HepG2 (cell line): ENCODE data around the gene EOMES. TPM values are rescaled to one million over a fixed set of nuclear protein-coding genes. Genes with fewer than 3 reads are reported as not detected.

Experiments
- ATAC-seq: fragments of 200-7000 bp; cut with Tn5 transposase; 3 replicates; pipeline ENCODE4 v1.9.1; 2020; ENCODE audit warnings: mild to moderate bottlenecking, moderate library complexity
- BruUV-seq: library from RNA; stranded (reverse); fragments of 400-500 nt; replicated peaks from 2 replicates; lab custom pipeline; 2021; lab: Mats Ljungman, UMichigan
- CTCF ChIA-PET: fragments of 300-600 bp; formaldehyde crosslinking; extraction: SDS; loops from one replicate; lab custom pipeline; 2021; ENCODE audit warnings: low total read pairs, inconsistent platforms, low intra/inter-chr PET ratio; lab: Yijun Ruan, JAX
- POLR2A ChIA-PET: fragments of 350-600 bp; sonication (Branson Sonifier 250); formaldehyde crosslinking; loops from one replicate; lab custom pipeline; 2020; ENCODE audit warnings: antibody characterized with exemption, inconsistent platforms; lab: Yijun Ruan, JAX
- DNase-seq: peaks from one replicate; pipeline ENCODE4 v3.0.0-alpha.2; 2015; ENCODE audit warnings: low spot score
- FAIRE-seq: peaks from 3 replicates; lab custom pipeline; 2011; peaks lifted over from hg19 to GRCh38; lab: Jason Lieb, UNC
- H2AFZ ChIP-seq: one replicate; pipeline ENCODE4 v1.6.1; 2011; ENCODE audit warnings: low read length, inconsistent platforms
- H3K27ac ChIP-seq: fragments of 300-600 bp; 3 replicates; pipeline ENCODE4 v1.8.0; 2011; ENCODE audit warnings: mixed run types, mild to moderate bottlenecking, mixed read lengths, low read length, inconsistent platforms; ENCODE audit not compliant: insufficient read depth; ENCODE audit errors: extremely low read length
- H3K27me3 ChIP-seq, 2 experiments: fragments of 200-600 bp in 1 of 2; 2 replicates in 1 of 2; 3 replicates in 1 of 2; pipeline versions ENCODE4 v1.6.0 to v1.8.0; 2011; ENCODE audit warnings: low read length in 2 of 2, mild to moderate bottlenecking in 2 of 2, moderate library complexity in 2 of 2, inconsistent platforms in 1 of 2; ENCODE audit not compliant: insufficient read depth in 2 of 2, control insufficient read depth in 1 of 2
- H3K36me3 ChIP-seq, 2 experiments: fragments of 200-600 bp in 1 of 2; replicated peaks in 1 of 2; 2 replicates in 1 of 2; 3 replicates in 1 of 2; pipeline versions ENCODE4 v1.5.1 to v1.8.0; 2011; ENCODE audit warnings: low read length in 2 of 2, inconsistent platforms in 1 of 2; ENCODE audit not compliant: insufficient read depth in 2 of 2, control insufficient read depth in 1 of 2
- H3K4me1 ChIP-seq: 2 replicates; pipeline ENCODE4 v1.5.1; 2012; ENCODE audit warnings: low read length, inconsistent platforms; ENCODE audit not compliant: insufficient read depth
- H3K4me2 ChIP-seq: 2 replicates; pipeline ENCODE4 v1.6.0; 2011; ENCODE audit warnings: low read depth, low read length, inconsistent platforms
- H3K4me3 ChIP-seq, 3 experiments: fragments of 200-600 bp in 1 of 3; sonication (generic), shearing (Covaris generic) in 1 of 3; replicated peaks in 1 of 3; 2 replicates each; pipeline ENCODE4 v1.5.1; 2011 to 2016; ENCODE audit warnings: low read length in 3 of 3, inconsistent platforms in 2 of 3, low read depth in 2 of 3, mild to moderate bottlenecking in 2 of 3, control low read depth in 1 of 3, mixed read lengths in 1 of 3; ENCODE audit not compliant: insufficient read depth in 1 of 3
- H3K79me2 ChIP-seq: one replicate; pipeline ENCODE4 v1.6.1; 2011; ENCODE audit warnings: low read length, inconsistent platforms; ENCODE audit not compliant: insufficient read depth
- H3K9ac ChIP-seq: 2 replicates; pipeline ENCODE4 v1.6.0; 2011; ENCODE audit warnings: mild to moderate bottlenecking, low read depth, low read length, inconsistent platforms; ENCODE audit not compliant: insufficient read depth
- H3K9me3 ChIP-seq: 2 replicates; pipeline ENCODE4 v1.5.1; 2012; ENCODE audit warnings: mild to moderate bottlenecking, low read length
- H4K20me1 ChIP-seq: 2 replicates; pipeline ENCODE4 v1.6.0; 2011; ENCODE audit warnings: inconsistent platforms, mild to moderate bottlenecking, low read length, moderate library complexity; ENCODE audit not compliant: insufficient read depth
- ARNTL ChIP-seq: sonication (generic); formaldehyde crosslinking; IDR thresholded peaks from 2 replicates; pipeline ENCODE4 v1.4.0; 2020; ENCODE audit warnings: mild to moderate bottlenecking, missing genetic modification reagents
- FOSL2 ChIP-seq: sonication (generic); formaldehyde crosslinking; IDR thresholded peaks from 2 replicates; pipeline ENCODE4 v1.4.0; 2020; ENCODE audit warnings: missing genetic modification reagents
- NAIF1 ChIP-seq: sonication (generic); formaldehyde crosslinking; IDR thresholded peaks from 2 replicates; pipeline ENCODE4 v1.5.0; 2020; ENCODE audit warnings: mild to moderate bottlenecking, missing genetic modification reagents, borderline replicate concordance
- NBN ChIP-seq: fragments of 450-650 bp; conservative IDR thresholded peaks from 2 replicates; pipeline ENCODE4 v1.6.1; 2017
- RXRB ChIP-seq: IDR thresholded peaks from 2 replicates; pipeline ENCODE4 v1.6.1; 2016; ENCODE audit warnings: borderline replicate concordance, missing genetic modification reagents, missing compliant biosample characterization
- SKI ChIP-seq: fragments of 450-650 bp; IDR thresholded peaks from one replicate; pipeline ENCODE4 v1.6.1; 2018; ENCODE audit warnings: mild to moderate bottlenecking; ENCODE audit not compliant: partially characterized antibody
- SP4 ChIP-seq: sonication (generic); formaldehyde crosslinking; IDR thresholded peaks from 2 replicates; pipeline ENCODE4 v1.8.1; 2023; ENCODE audit warnings: mild to moderate bottlenecking, missing genetic modification reagents
- ZNF543 ChIP-seq: sonication (generic); formaldehyde crosslinking; IDR thresholded peaks from 2 replicates; pipeline ENCODE4 v1.4.0; 2020; ENCODE audit warnings: mild to moderate bottlenecking, missing genetic modification reagents
- ZNF747 ChIP-seq: sonication (generic); formaldehyde crosslinking; IDR thresholded peaks from 2 replicates; pipeline ENCODE4 v1.8.1; 2023; ENCODE audit warnings: missing genetic modification reagents, mild to moderate bottlenecking, borderline replicate concordance
- WGBS: methylation state at CpG from one replicate; pipeline ENCODE4 v1.1.6; 2017; ENCODE audit warnings: low lambda C conversion rate; 5-methylcytosine and 5-hydroxymethylcytosine counted together
- in situ Hi-C: cut with HindIII; loops from 2 replicates; pipeline ENCODE4 v1.10.0; 2017; ENCODE audit warnings: low pct_unique_long_range_greater_than_20kb; ENCODE audit not compliant: extremely low pct_ligation_motif_present
- intact Hi-C: fragments of 100-400 bp; cut with micrococcal nuclease; formaldehyde crosslinking; loops from one replicate; pipeline ENCODE4 v1.10.0; 2022; ENCODE audit not compliant: unreplicated experiment
- polyA plus RNA-seq, 8 experiments: library from polyadenylated mRNA; depleted of rRNA in 3 of 8; stranded (reverse) in 7 of 8; unstranded in 1 of 8; fragments of >200 nt; fragmentation: Illumina TruSeq in 4 of 8; extraction: Trizol in 4 of 8; gene quantifications; 2 replicates each; pipeline versions ENCODE4 v1.2.1 to v1.2.3, GENCODE V29; 2011 to 2016; ENCODE audit warnings: low read depth in 4 of 8, missing spikeins in 1 of 8, mixed read lengths in 1 of 8; ENCODE audit not compliant: insufficient read depth in 1 of 8
- total RNA-seq, 5 experiments: library from RNA; depleted of rRNA; stranded (reverse); fragments of >200 nt; fragmentation: Illumina TruSeq; extraction: Trizol; gene quantifications; 2 replicates each; pipeline ENCODE4 v1.2.3, GENCODE V29; 2016; ENCODE audit warnings: low read depth in 1 of 5
- TF ChIP-seq, protein P1 (sequence below): sonication (generic); formaldehyde crosslinking; conservative IDR thresholded peaks from 2 replicates; pipeline ENCODE4 v1.5.0; 2020; ENCODE audit warnings: missing genetic modification reagents
- TF ChIP-seq, protein P2 (sequence below): IDR thresholded peaks from 2 replicates; pipeline ENCODE4 v1.6.1; 2012; ENCODE audit warnings: low read length, improper control_type of control experiment

Gene EOMES
- total and polyA plus RNA-seq, 2 of the 13 experiments (the other 11 are each of a cell fraction or from before 2014, with no cell fraction given): 0.11 to 0.12 TPM

DNA sequence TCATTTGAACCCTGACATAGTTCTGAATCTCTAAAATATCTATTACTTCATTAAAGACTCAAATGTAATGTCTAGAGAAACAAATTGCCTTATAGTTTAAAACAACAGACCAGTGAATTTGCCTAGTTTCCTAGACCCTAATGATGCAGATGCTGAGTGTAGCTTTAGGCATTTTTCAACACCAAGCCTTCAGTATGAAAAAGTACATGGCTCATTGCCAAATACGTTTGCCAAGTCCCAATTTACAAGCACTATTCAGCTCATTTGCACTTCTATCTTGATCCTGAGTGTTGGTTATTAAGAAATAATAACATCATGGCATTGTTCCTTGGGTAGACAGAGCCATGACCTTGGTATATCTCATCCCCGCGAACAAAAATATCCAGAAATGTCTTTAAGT lies 46.8 kb downstream of the EOMES start:
- no peak overlapping the region for H3K4me2 ChIP-seq
- BruUV-seq: no TSS peak
- in situ Hi-C loops: no loop called here
- FAIRE-seq: no peak
- H3K4me3 ChIP-seq: no peak overlapping the region
- DNase-seq: no peak
- H2AFZ ChIP-seq: no peak overlapping the region
- peaks cover 28% of the 10 kb centered on the region for H3K4me1 ChIP-seq
- intact Hi-C loops: no loop called here
- H3K9ac ChIP-seq: no peak overlapping the region
- H3K27me3 ChIP-seq: no peaks in the 10 kb centered on the region; a peak in 1 of 5 replicates
- ATAC-seq: no peak
- H3K9me3 ChIP-seq: no peaks in the 10 kb centered on the region
- no peaks in the 10 kb centered on the region for H4K20me1 ChIP-seq
- TF ChIP-seq SP4 (CRISPR knock-in tag) (no peak), ZNF543 (CRISPR knock-in tag) (no peak), NAIF1 (CRISPR knock-in tag) (no peak), ARNTL (CRISPR knock-in tag) (no peak), SKI (no peak)
- TF ChIP-seq, protein P1, sequence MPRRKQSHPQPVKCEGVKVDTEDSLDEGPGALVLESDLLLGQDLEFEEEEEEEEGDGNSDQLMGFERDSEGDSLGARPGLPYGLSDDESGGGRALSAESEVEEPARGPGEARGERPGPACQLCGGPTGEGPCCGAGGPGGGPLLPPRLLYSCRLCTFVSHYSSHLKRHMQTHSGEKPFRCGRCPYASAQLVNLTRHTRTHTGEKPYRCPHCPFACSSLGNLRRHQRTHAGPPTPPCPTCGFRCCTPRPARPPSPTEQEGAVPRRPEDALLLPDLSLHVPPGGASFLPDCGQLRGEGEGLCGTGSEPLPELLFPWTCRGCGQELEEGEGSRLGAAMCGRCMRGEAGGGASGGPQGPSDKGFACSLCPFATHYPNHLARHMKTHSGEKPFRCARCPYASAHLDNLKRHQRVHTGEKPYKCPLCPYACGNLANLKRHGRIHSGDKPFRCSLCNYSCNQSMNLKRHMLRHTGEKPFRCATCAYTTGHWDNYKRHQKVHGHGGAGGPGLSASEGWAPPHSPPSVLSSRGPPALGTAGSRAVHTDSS: no peak
- ChIA-PET CTCF (no interaction called here), POLR2A (no interaction called here)
- WGBS: 25% methylated on average over 3 of the region's 3 CpGs
- no peak overlapping the region for H3K27ac ChIP-seq
- H3K79me2 ChIP-seq: no peaks in the 10 kb centered on the region
- no peaks in the 10 kb centered on the region for H3K36me3 ChIP-seq

DNA sequence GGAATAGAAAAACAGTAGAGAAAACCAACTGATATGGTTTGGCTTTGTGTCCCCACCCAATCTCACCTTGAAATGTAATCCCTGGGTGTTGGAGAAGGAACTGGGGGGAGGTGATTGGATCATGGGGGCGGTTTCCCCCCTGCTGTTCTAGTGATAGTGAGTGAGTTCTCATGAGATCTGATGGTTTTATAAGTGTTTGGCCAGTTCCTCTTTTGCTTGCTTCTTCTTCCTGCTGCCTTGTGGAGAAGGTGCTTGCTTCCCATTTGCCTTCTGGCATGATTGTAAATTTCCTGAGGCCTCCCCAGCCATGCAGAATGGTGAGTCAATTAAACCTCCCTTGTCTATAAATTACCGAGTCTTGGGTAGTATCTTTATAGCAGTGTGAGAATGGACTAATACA lies 48.4 kb downstream of the EOMES start:
- H3K4me3 ChIP-seq: no peak overlapping the region
- H3K36me3 ChIP-seq: no peaks in the 10 kb centered on the region
- ATAC-seq: no peak
- FAIRE-seq: no peak
- H2AFZ ChIP-seq: no peak overlapping the region
- in situ Hi-C loops: loop anchor here (25.0 kb wide), 1 partner anchor 536 kb away; no protein-coding TSS in a partner anchor
- no peak overlapping the region for H3K4me2 ChIP-seq
- peaks cover 18% of the 10 kb centered on the region for H3K4me1 ChIP-seq
- no peak overlapping the region for H3K9ac ChIP-seq
- DNase-seq: no peak
- no TSS peak for BruUV-seq
- TF ChIP-seq, protein P2, sequence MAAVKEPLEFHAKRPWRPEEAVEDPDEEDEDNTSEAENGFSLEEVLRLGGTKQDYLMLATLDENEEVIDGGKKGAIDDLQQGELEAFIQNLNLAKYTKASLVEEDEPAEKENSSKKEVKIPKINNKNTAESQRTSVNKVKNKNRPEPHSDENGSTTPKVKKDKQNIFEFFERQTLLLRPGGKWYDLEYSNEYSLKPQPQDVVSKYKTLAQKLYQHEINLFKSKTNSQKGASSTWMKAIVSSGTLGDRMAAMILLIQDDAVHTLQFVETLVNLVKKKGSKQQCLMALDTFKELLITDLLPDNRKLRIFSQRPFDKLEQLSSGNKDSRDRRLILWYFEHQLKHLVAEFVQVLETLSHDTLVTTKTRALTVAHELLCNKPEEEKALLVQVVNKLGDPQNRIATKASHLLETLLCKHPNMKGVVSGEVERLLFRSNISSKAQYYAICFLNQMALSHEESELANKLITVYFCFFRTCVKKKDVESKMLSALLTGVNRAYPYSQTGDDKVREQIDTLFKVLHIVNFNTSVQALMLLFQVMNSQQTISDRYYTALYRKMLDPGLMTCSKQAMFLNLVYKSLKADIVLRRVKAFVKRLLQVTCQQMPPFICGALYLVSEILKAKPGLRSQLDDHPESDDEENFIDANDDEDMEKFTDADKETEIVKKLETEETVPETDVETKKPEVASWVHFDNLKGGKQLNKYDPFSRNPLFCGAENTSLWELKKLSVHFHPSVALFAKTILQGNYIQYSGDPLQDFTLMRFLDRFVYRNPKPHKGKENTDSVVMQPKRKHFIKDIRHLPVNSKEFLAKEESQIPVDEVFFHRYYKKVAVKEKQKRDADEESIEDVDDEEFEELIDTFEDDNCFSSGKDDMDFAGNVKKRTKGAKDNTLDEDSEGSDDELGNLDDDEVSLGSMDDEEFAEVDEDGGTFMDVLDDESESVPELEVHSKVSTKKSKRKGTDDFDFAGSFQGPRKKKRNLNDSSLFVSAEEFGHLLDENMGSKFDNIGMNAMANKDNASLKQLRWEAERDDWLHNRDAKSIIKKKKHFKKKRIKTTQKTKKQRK: no peak
- no peak for TF ChIP-seq NBN
- TF ChIP-seq ZNF747: no peak
- no peak for TF ChIP-seq RXRB (CRISPR knock-in tag)
- TF ChIP-seq FOSL2 (CRISPR knock-in tag): no peak
- TF ChIP-seq, all 625 proteins: peak for 0
- Histone ChIP-seq H3K9me3 (no peaks in the 10 kb centered on the region), H3K27ac (no peak overlapping the region), H3K27me3 (peaks cover 0 to 4% of the 10 kb centered on the region in 2 experiments; a peak in 1 of 5 replicates), H4K20me1 (no peaks in the 10 kb centered on the region), H3K79me2 (no peaks in the 10 kb centered on the region)
- intact Hi-C loops: no loop called here
- POLR2A ChIA-PET: no interaction called here
- CTCF ChIA-PET: no interaction called here
- 0% methylated on average over 2 of the region's 2 CpGs for WGBS
